Right lobe of liver (tissue), 6 donors: ENCODE data around the gene CRAT. TPM values are rescaled to one million over a fixed set of nuclear protein-coding genes. Genes with fewer than 3 reads are reported as not detected.

Experiments
- ATAC-seq, 4 donors: fragments of 200-7000 bp; cut with Tn5 transposase; one replicate each; pipeline ENCODE4 v1.9.1; 2020; ENCODE audit warnings: mild to moderate bottlenecking in 4 of 4, moderate library complexity in 4 of 4
- DNase-seq, 3 donors: peaks; one replicate each; pipeline ENCODE4 v3.0.0-alpha.2; 2020
- H3K27ac ChIP-seq, 3 donors: fragments of 200-600 bp; one replicate each; pipeline ENCODE4 v1.8.0; 2022
- H3K27me3 ChIP-seq, 2 donors: fragments of 200-600 bp; one replicate each; pipeline ENCODE4 v1.8.0; 2022
- H3K36me3 ChIP-seq, 4 donors: fragments of 200-600 bp; sonication (generic) in 1 of 4; one replicate each; pipeline versions ENCODE4 v1.5.1 to v1.8.0; 2017 to 2022; ENCODE audit warnings: control low read depth in 1 of 4
- H3K4me1 ChIP-seq, 4 donors: fragments of 200-600 bp; sonication (generic) in 1 of 4; one replicate each; pipeline versions ENCODE4 v1.5.1 to v1.8.0; 2017 to 2022; ENCODE audit warnings: control low read depth in 1 of 4
- H3K4me3 ChIP-seq, 3 donors: fragments of 200-600 bp; one replicate each; pipeline ENCODE4 v1.8.0; 2022
- H3K9me3 ChIP-seq, 4 donors: fragments of 200-600 bp; sonication (generic) in 1 of 4; one replicate each; pipeline versions ENCODE4 v1.5.1 to v1.8.0; 2017 to 2022; ENCODE audit warnings: control low read depth in 1 of 4
- POLR2A ChIP-seq: fragments of 450-650 bp; IDR thresholded peaks from one replicate; pipeline ENCODE4 v1.6.1; 2017; ENCODE audit warnings: antibody characterized with exemption, mild to moderate bottlenecking
- WGBS: methylation state at CpG from one replicate; pipeline ENCODE4 v1.1.6; 2018; ENCODE audit warnings: low coverage, low lambda C conversion rate; ENCODE audit not compliant: insufficient coverage; ENCODE audit errors: missing lambda C conversion rate; 5-methylcytosine and 5-hydroxymethylcytosine counted together
- intact Hi-C, 2 donors: fragments of 100-400 bp; cut with DNase I; formaldehyde crosslinking; loops; one replicate each; pipeline versions ENCODE4 v1.11.2 to v1.14.1; 2022
- total RNA-seq, 6 experiments: library from RNA; depleted of rRNA in 2 of 6; stranded (reverse); fragments of >200 nt in 2 of 6; fragmentation: NEBNext Ultra II Directional in 3 of 6; extraction: Animal tissue kit (Norgen Biotek cat#: 25700) in 3 of 6; gene quantifications; one replicate each; pipeline versions ENCODE4 v1.1.0 to v1.2.4, GENCODE V29; 2016 to 2023
- TF ChIP-seq, protein P1 (sequence below), 4 donors: fragments of 200-600 bp in 3 of 4; fragments of 450-650 bp in 1 of 4; IDR thresholded peaks; one replicate each; pipeline versions ENCODE4 v1.5.1 to v1.8.0; 2016 to 2022; ENCODE audit warnings: antibody characterized with exemption in 4 of 4, mild to moderate bottlenecking in 2 of 4
- donor health status: DM: no; HTN: yes; CAD: no.
- donor health status: DM: no; HTN: no; CAD: no.
- donor health status: DM: no; HTN: no; CAD: no.
- donor health status: DM: no; HTN: yes; CAD: no.
- donor health status: DM: no; HTN: yes; CAD: no.

The CRAT gene
- total RNA-seq, 6 experiments from 2014 or later: 86.1 to 146 (median 104) TPM

DNA sequence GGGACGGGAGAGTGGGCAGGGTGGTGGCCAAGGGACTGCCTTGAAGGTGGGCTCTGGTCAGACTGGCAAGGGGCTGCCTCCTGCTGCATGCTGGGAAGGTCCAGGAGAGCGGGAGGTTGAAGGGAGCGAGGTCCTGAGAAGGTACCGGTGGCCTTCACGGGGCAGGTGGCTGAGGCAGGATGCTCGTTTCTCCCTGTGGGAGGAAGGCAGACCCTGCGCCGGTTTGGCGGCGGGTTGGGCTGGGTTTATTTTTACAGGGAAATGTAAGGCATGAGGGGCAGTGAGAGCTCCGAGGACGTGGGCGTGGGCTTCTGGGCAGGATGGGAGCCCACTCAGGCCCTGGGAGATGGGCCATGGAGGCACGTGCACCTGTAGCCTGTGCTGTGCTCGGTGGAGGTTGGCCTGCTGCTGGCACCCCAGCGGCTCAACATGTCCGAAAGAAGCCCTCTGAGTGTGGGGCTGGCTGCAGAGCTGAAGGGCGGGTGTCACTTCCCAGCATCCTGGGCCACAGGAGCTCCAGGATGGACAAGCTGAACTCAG is 40.1 kb upstream of the CRAT start:
- no peaks in the 10 kb centered on the region for H3K27me3 ChIP-seq
- no peaks in the 10 kb centered on the region for H3K4me1 ChIP-seq
- H3K9me3 ChIP-seq: no peaks in the 10 kb centered on the region
- DNase-seq (no peak), ATAC-seq (no peak)
- H3K27ac ChIP-seq: no peak overlapping the region
- peaks cover 0 to 2% (median 0%) of the 10 kb centered on the region in 4 donors for H3K36me3 ChIP-seq
- WGBS: no CpG with 5 or more reads among the region's 18 CpGs
- intact Hi-C loops: loop anchor here in 1 of 2 donors (10.0 kb wide), 1 partner anchor 464 kb away; no protein-coding TSS in a partner anchor
- TF ChIP-seq POLR2A: no peak
- TF ChIP-seq, protein P1, sequence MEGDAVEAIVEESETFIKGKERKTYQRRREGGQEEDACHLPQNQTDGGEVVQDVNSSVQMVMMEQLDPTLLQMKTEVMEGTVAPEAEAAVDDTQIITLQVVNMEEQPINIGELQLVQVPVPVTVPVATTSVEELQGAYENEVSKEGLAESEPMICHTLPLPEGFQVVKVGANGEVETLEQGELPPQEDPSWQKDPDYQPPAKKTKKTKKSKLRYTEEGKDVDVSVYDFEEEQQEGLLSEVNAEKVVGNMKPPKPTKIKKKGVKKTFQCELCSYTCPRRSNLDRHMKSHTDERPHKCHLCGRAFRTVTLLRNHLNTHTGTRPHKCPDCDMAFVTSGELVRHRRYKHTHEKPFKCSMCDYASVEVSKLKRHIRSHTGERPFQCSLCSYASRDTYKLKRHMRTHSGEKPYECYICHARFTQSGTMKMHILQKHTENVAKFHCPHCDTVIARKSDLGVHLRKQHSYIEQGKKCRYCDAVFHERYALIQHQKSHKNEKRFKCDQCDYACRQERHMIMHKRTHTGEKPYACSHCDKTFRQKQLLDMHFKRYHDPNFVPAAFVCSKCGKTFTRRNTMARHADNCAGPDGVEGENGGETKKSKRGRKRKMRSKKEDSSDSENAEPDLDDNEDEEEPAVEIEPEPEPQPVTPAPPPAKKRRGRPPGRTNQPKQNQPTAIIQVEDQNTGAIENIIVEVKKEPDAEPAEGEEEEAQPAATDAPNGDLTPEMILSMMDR (IDR thresholded peaks at IDR 0.05): no peak
- H3K4me3 ChIP-seq: no peak overlapping the region

- H3K4me1 ChIP-seq: no peaks in the 10 kb centered on the region
- intact Hi-C loops: loop anchor here in 1 of 2 donors (10.0 kb wide), 1 partner anchor 465 kb away; no protein-coding TSS in a partner anchor
- DNase-seq: no peak
- no peak for TF ChIP-seq POLR2A
- TF ChIP-seq, protein P1 (IDR thresholded peaks at IDR 0.05): no peak
- H3K36me3 ChIP-seq: peaks cover 0 to 2% (median 0%) of the 10 kb centered on the region in 4 donors
- H3K27me3 ChIP-seq: no peaks in the 10 kb centered on the region
- no peak overlapping the region for H3K27ac ChIP-seq
- no peaks in the 10 kb centered on the region for H3K9me3 ChIP-seq
- no peak for ATAC-seq
- no peak overlapping the region for H3K4me3 ChIP-seq
- 80% methylated on average over 10 of the region's 10 CpGs for WGBS
Observed at GRCh38 chr9:129150122-129150521, 39.5 kb upstream of the CRAT start.

DNA sequence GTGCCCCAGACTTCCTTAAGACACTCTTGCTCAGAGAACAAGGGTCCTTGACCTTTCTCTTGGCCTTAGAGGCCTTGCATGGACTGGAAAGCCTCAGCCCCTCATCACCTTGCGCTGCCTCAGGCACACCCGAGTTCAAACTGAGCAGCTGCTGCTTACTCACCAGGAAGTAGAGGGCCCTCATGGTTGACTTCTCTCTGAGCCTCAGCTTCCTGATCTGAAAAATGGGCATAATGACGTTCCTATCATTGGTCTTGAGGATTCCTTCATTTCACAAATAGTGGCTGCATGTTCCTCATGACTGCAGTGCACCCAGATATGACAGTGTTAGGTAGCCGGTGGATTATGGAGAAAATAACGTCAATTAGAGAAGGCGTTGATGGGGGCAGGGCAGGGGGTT is 38.8 kb upstream of the CRAT start:
- no peak overlapping the region for H3K4me3 ChIP-seq
- WGBS: 70% methylated on average over 6 of the region's 6 CpGs
- H3K9me3 ChIP-seq: no peaks in the 10 kb centered on the region
- H3K27ac ChIP-seq: no peak overlapping the region
- TF ChIP-seq POLR2A: no peak
- TF ChIP-seq, protein P1 (IDR thresholded peaks at IDR 0.05): no peak
- H3K4me1 ChIP-seq: no peaks in the 10 kb centered on the region
- intact Hi-C loops: no loop called here
- DNase-seq (no peak), ATAC-seq (no peak)
- H3K27me3 ChIP-seq: no peaks in the 10 kb centered on the region
- H3K36me3 ChIP-seq: peaks cover 0 to 2% (median 0%) of the 10 kb centered on the region in 4 donors

DNA sequence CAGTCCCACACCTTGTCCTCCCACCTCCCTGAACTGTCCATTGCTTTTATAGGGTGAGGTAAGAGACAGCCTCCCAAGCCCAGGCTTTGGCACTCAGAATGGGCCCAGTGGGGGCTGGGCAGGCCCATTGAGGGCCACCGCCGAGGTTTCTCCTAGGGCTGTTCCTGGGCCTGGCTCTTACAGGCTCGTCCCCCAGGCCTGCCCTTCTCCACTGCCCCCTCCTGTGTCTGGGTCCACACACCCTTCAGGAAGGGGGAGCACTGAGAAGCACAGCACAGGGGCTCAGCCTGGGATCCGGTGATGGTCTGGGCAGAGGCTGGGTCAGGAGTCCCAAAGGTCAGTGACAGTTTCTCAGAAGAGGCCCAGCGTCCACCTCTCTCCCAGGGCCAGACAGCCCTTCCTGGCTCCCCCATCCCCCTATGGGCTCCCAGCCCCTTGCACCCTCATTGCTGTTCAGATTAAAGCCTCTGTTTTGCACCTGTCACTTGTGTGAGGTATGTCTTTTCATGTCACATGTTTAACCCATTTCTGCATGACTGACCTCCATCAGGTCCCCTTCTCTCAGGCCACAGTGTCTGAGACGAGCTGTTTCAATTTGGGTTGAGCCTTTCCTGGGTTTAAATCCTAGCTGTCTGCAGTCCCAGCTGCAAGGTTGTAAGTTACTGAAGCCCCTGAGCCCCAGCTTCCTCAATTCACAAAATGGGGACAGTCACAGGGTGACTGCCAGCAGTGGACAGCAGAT is 38.0 kb upstream of the CRAT start:
- TF ChIP-seq, protein P1 (IDR thresholded peaks at IDR 0.05): no peak
- no peak for TF ChIP-seq POLR2A
- no peaks in the 10 kb centered on the region for H3K9me3 ChIP-seq
- no peaks in the 10 kb centered on the region for H3K27me3 ChIP-seq
- H3K27ac ChIP-seq: no peak overlapping the region
- H3K36me3 ChIP-seq: peaks cover 0 to 5% (median 1%) of the 10 kb centered on the region in 4 donors
- WGBS: 67% methylated on average over 3 of the region's 6 CpGs
- intact Hi-C loops: no loop called here
- no peak for DNase-seq
- H3K4me3 ChIP-seq: no peak overlapping the region
- peaks cover 0 to under 1% (median under 1%) of the 10 kb centered on the region in 4 donors for H3K4me1 ChIP-seq
- no peak for ATAC-seq
